Esophagus mucosa (tissue), 1 donor: ENCODE measurements around the gene COMTD1. TPM values are rescaled to one million over a fixed set of nuclear protein-coding genes. Genes with fewer than 3 reads are reported as not detected.

Experiments used
- ATAC-seq: fragments of 200-7000 bp; cut with Tn5 transposase; one replicate; pipeline ENCODE4 v1.9.1; 2020
- total RNA-seq: library from RNA; stranded (reverse); gene quantifications from one replicate; pipeline ENCODE4 v1.2.4, GENCODE V29; 2023
- donor health status: DM: yes; HTN: yes; CAD: no.

COMTD1 gene
- 106 TPM for total RNA-seq

DNA sequence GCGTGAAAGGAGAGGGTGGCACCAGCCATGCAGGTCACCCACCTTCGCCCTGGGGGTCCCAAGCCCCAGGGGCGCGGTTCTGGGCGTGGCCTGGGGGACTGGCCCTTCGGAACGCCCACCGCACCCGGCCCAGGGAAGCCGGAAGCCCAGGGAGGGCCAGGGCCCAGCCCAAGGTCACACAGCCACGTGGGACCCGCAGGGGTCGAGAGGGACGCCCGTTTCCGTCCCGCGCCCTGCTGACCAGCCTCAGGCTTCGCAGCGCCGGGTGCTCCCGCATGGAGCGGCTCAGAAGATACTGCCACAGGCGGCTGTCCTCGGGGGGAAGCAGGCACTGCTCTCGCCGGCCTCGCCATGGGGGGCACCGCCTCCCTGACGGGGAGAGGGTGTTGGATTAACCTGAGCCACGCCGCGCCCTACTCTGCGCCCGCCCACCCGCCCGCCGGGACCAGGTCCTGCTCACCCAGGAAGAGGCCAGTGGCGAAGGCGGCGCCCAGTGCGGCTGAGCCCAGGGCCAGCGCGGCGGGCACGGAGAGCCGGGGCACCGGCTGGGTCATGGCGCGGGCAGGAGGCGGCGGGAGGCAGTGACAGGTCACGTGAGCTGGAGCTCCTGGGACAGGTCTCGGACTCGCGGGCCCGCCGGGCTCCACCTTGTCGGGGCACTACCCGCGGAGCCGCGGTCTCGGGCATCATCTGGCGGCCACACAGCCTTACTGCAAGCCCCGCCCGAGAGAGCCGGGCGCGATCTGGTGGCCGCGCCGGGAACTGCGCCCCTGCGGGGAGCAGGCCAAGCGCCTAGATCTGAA is at the start of gene COMTD1:
Gene COMTD1, minus strand, starts transcription at position 583 of the 803 bp plus-strand sequence. Its CDS starts 29 bp downstream, at position 554.
- ATAC-seq, result peak; percentile 74

GRCh38 chr10:75283671-75284470 is 48.1 kb upstream of the COMTD1 start:
- peak; percentile 64 for ATAC-seq

- ATAC-seq, result peak; percentile 75
Measured at GRCh38 chr10:75283078-75283670, 47.4 kb upstream of the COMTD1 start.

DNA sequence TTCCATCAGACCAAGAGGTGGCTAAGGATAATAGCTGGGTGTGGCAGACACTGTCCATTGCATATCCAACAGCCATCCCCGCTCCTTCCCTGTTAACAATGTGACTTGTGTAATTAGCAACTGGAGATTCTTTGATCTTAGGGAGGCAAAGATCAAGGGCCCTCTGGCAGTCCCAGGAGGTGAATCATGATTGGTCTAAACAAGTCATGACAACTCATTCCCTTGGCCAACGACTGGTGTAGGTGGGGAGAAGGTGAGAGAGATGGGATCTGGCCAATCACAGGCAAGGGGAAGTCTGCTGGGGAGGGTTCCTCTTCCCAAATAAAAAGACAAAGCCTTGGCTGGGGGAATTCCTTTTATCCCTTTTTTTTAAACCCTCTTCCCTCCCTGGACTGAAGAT is 46.2 kb upstream of the COMTD1 start:
- ATAC-seq, result peak; percentile 82

GRCh38 chr10:75280236-75280635 is 44.5 kb upstream of the COMTD1 start:
- no peak for ATAC-seq

GRCh38 chr10:75276069-75276872 is 40.5 kb upstream of the COMTD1 start:
- no peak for ATAC-seq

DNA sequence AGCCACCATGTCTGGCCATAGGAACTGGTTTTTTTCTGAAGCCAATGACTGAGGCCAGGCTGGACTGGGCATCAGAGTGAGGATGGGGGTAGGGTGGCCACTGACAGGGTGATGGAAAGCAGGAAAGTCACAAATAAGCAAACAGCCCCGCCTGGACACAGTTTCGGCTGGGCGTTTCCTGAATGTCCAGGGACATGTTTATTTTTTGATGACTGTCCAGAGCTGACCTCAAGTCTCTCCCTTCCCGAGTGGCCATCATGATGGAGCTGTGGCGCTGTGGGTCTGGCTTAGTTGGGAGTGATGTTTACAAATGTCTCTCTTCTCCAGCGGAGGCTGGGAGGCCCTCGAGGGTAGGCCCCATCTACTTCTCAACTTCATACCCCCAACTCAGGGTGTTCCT is 37.1 kb upstream of the COMTD1 start:
- peak; percentile 65 for ATAC-seq

DNA sequence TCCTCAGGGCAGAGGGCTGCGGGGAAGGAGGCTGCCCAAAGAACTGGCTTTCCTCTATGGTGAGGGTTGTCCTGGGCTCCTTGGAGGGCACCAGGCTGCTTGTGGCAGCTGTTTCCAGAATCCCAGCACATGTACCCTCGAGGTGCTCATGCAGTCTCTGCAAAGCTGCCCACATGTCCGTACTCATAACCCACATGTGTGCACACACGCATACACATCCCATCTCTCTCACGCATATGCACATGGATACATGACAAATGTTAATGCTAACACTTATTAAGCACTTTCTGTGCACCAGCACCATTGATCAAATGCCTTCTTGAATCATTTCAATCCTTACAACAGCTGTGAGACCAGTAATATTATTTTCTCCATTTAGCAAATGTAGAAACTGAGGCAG is 36.3 kb upstream of the COMTD1 start:
- no peak for ATAC-seq

GRCh38 chr10:75269605-75270004 is 33.8 kb upstream of the COMTD1 start:
- no peak for ATAC-seq

DNA sequence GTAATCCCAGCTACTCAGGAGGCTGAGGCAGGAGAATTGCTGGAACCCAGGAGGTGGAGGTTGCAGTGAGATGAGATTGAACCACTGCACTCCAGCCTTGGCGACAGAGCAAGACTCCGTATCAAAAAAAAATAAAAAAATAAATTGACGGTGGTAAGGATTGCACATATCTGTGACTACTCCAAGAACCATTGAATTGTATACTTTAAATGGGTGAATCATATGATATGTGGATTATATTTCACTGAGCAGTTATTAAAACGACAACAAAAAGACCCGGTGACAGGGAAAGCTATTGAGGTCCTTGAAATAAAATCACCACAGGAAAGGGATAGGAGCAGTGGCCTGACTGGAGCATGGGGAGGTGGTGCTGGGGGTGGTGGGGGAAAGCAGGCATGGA is 31.2 kb upstream of the COMTD1 start:
- ATAC-seq, result no peak

GRCh38 chr10:75265856-75266255 is 30.1 kb upstream of the COMTD1 start:
- ATAC-seq, result no peak

DNA sequence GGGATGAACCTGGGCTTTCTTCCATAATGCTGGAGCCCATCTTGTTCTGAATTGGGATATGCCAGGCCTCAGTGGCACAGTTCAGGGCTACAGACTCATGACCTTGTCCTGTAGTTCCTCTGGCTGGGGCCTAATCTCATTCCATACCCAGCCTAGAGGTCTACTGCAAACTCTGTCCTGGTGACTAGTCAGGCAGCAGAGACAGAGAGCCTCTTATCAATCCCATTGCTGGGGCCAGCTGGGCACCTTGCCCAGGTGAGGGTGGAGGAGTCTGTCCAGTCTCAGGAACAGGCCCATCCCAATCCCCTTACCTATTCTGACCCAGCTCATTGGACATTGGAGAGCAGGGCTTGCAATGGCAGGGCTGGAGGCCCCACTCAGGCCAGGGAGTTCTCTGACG is 28.0 kb upstream of the COMTD1 start:
- ATAC-seq, result no peak

DNA sequence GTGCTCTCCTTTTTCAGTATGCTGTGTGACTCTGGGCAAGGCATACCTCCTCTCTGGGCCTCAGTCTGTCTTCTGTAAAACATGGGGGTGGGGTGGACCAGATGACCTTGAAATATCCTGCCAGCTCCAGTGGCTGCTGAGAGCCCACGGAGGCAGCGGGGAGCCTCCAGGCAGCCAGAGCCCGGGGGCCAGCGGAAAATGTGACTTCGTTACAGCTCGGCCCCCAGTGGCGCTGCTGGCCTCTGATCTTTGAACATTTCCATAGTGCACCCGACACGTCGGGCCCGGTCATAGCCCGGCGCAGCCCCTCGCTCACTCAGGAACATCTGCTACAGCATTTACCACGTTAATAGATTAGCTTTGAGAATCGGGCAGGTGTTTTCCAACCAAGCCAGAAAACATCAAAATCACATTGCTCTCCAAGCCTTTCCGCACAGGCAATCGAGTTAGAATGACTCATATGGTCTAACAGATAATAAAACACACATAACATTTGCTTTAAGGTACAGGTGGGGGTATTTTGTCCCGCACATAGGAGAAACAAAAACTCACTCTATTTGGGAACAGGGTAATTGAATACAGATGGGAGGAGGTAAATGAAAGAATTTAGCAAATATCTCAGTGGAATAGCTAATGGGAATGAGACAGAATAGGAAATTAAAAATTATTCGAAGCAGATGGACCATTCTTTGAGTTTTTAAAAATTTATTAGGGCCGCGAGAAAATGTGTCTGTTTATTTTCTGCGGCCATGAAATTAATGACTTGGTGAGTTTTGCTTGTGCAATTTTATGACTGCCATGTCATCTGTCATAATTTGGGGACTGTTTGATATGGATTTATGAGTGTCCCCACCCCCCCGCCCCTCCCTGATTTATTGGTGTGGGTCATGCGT is 26.3 kb upstream of the COMTD1 start:
- ATAC-seq, result no peak

DNA sequence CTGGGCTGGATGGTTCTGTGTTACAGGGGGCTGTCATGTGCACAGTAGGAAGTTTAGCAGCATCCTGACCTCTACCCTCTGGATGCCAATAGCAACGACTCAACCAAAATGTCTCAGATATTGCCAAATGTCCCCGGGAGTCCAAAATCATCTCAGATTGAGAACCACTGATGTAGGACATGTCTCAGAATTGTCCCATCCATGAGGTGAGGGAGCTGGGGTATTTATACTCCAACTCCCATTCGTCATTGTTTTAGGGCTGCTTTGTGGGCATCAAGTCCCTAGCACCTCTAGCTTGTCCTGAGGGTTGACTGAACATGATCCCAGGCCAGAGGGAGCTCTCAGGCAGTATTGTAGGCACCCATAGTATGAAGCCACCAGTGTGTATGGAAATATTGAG is 25.2 kb upstream of the COMTD1 start:
- no peak for ATAC-seq

GRCh38 chr10:75254739-75255138 is 19.0 kb upstream of the COMTD1 start:
- peak; percentile 51 for ATAC-seq

GRCh38 chr10:75253281-75254220 is 17.8 kb upstream of the COMTD1 start:
- ATAC-seq, result peak; percentile 83

DNA sequence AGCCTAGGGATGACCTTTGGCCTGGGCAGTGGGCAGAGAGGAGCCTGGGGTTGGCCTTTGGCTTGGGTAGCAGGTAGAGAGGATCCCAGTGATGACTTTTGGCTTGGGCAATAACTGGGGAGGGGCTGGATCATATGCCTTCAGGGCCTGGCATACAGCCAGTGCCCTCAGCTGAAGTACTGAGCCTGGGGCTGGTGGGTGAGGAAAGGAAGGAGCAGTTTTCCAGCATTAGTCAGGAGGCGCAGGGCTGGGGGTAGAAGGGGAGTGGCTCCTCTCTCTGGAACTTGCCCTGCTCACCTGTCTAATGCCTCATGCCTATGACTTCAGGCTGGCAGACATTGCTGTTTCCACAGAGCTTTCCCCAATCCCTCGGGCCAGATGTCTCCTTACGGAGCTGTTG is 15.2 kb upstream of the COMTD1 start:
- peak; percentile 89 for ATAC-seq

GRCh38 chr10:75247797-75248196 is 12.0 kb upstream of the COMTD1 start:
- ATAC-seq, result no peak

GRCh38 chr10:75246506-75246905 is 10.7 kb upstream of the COMTD1 start:
- no peak for ATAC-seq
